ENCODE results near the gene UGT1A5.

DNA sequence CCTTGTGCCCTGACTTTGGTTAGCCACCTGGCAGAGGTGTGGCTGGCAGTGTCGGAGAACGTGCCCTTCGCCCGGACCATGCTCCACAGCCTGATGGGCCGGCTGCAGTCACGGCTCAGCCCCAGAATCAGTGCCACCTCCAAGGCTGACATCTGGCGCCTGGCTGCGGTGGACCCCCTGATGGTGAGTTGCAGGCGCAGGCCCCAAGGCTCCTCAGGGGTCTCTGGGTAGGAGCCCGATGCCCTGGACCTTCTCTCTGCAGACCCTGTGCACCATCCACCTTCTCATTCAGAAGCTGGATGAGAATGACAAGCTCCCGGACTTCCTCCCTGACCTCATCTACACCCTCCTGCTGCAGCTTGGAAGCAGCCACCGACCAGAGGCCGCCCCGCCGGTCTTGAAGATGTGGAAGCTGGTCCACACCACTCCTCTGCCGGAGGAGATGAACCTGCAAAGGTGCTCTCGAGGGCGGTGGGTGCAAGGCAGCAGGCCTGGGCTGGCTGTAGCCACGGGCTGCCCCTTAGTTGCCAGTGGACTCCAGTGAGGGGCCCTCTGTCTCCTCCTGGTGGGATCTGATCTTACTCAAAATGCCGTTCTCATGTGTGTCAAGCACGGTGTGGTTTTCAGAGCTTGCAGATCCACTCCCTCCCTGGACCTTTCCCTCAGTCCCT, 109.5 kb downstream of the UGT1A5 start:
- TF ChIP-seq CREB1 (IDR thresholded peaks at IDR 0.05; ENCODE audit: low read depth): no peak
- TF ChIP-seq, protein P1, sequence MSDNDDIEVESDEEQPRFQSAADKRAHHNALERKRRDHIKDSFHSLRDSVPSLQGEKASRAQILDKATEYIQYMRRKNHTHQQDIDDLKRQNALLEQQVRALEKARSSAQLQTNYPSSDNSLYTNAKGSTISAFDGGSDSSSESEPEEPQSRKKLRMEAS (IDR thresholded peaks at IDR 0.05): no peak

All from Ishikawa (cell line).